GM12878 (cell line): ENCODE results near the gene C1QTNF8. TPM values are rescaled to one million over a fixed set of nuclear protein-coding genes. Genes with fewer than 3 reads are reported as not detected.

Source experiments
- ATAC-seq: fragments of 200-7000 bp; cut with Tn5 transposase; 3 replicates; pipeline ENCODE4 v1.9.1; 2020; ENCODE audit warnings: mild to moderate bottlenecking, moderate library complexity
- BruUV-seq: library from RNA; stranded (reverse); fragments of 400-500 nt; replicated peaks from 2 replicates; lab custom pipeline; 2021; lab: Mats Ljungman, UMichigan
- CTCF ChIA-PET: fragments of 300-600 bp; sonication (Branson Sonifier 250); formaldehyde crosslinking; extraction: SDS; loops from one replicate; lab custom pipeline; 2021; ENCODE audit warnings: inconsistent platforms; lab: Yijun Ruan, JAX
- POLR2A ChIA-PET: fragments of 350-600 bp; formaldehyde crosslinking; extraction: SDS; loops from one replicate; lab custom pipeline; 2021; ENCODE audit warnings: inconsistent platforms; lab: Charles Lee
- RAD21 ChIA-PET: fragments of 300-600 bp; sonication (Branson Sonifier 250); formaldehyde crosslinking; loops from one replicate; lab custom pipeline; 2023; ENCODE audit warnings: antibody characterized with exemption; ENCODE audit not compliant: unreplicated experiment; lab: Charles Lee
- SMC1A ChIA-PET: fragments of 300-600 bp; sonication (Branson Sonifier 250); formaldehyde crosslinking; loops from one replicate; lab custom pipeline; 2023; ENCODE audit not compliant: unreplicated experiment, uncharacterized antibody; lab: Charles Lee
- DNase-seq: peaks from one replicate; pipeline ENCODE4 v3.0.0-alpha.2; 2011; ENCODE audit warnings: low read depth, low spot score
- FAIRE-seq: peaks from 3 replicates; lab custom pipeline; 2011; peaks lifted over from hg19 to GRCh38; lab: Jason Lieb, UNC
- H2AFZ ChIP-seq: 2 replicates; pipeline ENCODE4 v1.6.0; 2011; ENCODE audit warnings: low read depth, low read length, control low read depth; ENCODE audit not compliant: control insufficient read depth
- H3K27ac ChIP-seq: 2 replicates; pipeline ENCODE4 v1.5.1; 2011; ENCODE audit warnings: control low read depth; ENCODE audit not compliant: control insufficient read depth, insufficient read depth
- H3K27me3 ChIP-seq, 2 experiments: replicated peaks in 1 of 2; 2 replicates each; pipeline versions ENCODE4 v1.6.0 to v1.6.1; 2011; ENCODE audit warnings: low read length in 1 of 2; ENCODE audit not compliant: control insufficient read depth in 2 of 2, insufficient read depth in 2 of 2
- H3K36me3 ChIP-seq, 2 experiments: 2 replicates each; pipeline ENCODE4 v1.5.1; 2011; ENCODE audit warnings: low read length in 1 of 2; ENCODE audit not compliant: control insufficient read depth in 2 of 2, insufficient read depth in 2 of 2
- H3K4me1 ChIP-seq: 2 replicates; pipeline ENCODE4 v1.6.1; 2011; ENCODE audit warnings: mild to moderate bottlenecking, low read length, moderate library complexity, mixed read lengths; ENCODE audit not compliant: control insufficient read depth, insufficient read depth
- H3K4me2 ChIP-seq: 2 replicates; pipeline ENCODE4 v1.6.0; 2011; ENCODE audit warnings: control low read depth; ENCODE audit not compliant: control insufficient read depth, insufficient read depth
- H3K4me3 ChIP-seq: fragments of 200-600 bp; sonication (generic); 2 replicates; pipeline ENCODE4 v1.5.1; 2016
- H3K79me2 ChIP-seq: 2 replicates; pipeline ENCODE4 v1.6.0; 2011; ENCODE audit warnings: low read length; ENCODE audit not compliant: control insufficient read depth, insufficient read depth
- H3K9ac ChIP-seq: 2 replicates; pipeline ENCODE4 v1.8.0; 2011; ENCODE audit warnings: low read length, control low read depth, mixed read lengths; ENCODE audit not compliant: control insufficient read depth, insufficient read depth
- H3K9me3 ChIP-seq: replicated peaks from 3 replicates; pipeline ENCODE4 v1.5.1; 2011; ENCODE audit warnings: mild to moderate bottlenecking, low read length; ENCODE audit not compliant: control insufficient read depth, insufficient read depth
- H4K20me1 ChIP-seq: 2 replicates; pipeline ENCODE4 v1.6.0; 2011; ENCODE audit not compliant: control insufficient read depth, insufficient read depth
- ATF3 ChIP-seq: IDR thresholded peaks from 2 replicates; pipeline ENCODE4 v1.6.1; 2011; ENCODE audit warnings: low read depth, mild to moderate bottlenecking, low read length, moderate library complexity, borderline replicate concordance; ENCODE audit errors: extremely low read depth
- BCL3 ChIP-seq: IDR thresholded peaks from 2 replicates; pipeline ENCODE4 v1.6.1; 2011; ENCODE audit warnings: borderline replicate concordance, low read depth, mild to moderate bottlenecking, moderate library complexity, low read length; ENCODE audit not compliant: insufficient read depth, poor library complexity, severe bottlenecking
- BRCA1 ChIP-seq: IDR thresholded peaks from 2 replicates; pipeline ENCODE4 v1.6.1; 2011; ENCODE audit warnings: low read depth, low read length, improper control_type of control experiment
- CUX1 ChIP-seq: IDR thresholded peaks from 2 replicates; pipeline ENCODE4 v1.6.1; 2012; ENCODE audit warnings: improper control_type of control experiment, low read depth, low read length; ENCODE audit not compliant: insufficient replicate concordance
- FOXM1 ChIP-seq: IDR thresholded peaks from 2 replicates; pipeline ENCODE4 v1.6.1; 2012; ENCODE audit warnings: low read depth, mild to moderate bottlenecking, inconsistent platforms, low read length, moderate library complexity
- HDGF ChIP-seq: fragments of 450-650 bp; IDR thresholded peaks from 2 replicates; pipeline ENCODE4 v1.6.1; 2016; ENCODE audit warnings: antibody characterized with exemption
- KLF5 ChIP-seq: fragments of 450-650 bp; IDR thresholded peaks from 2 replicates; pipeline ENCODE4 v1.6.1; 2014; ENCODE audit warnings: mild to moderate bottlenecking; ENCODE audit not compliant: partially characterized antibody
- MYC ChIP-seq: IDR thresholded peaks from 2 replicates; pipeline ENCODE4 v1.6.1; 2011; ENCODE audit warnings: mild to moderate bottlenecking, low read length, moderate library complexity, inconsistent platforms; ENCODE audit not compliant: insufficient read depth, insufficient replicate concordance, insufficient read length, severe bottlenecking
- POLR2AphosphoS2 ChIP-seq: IDR thresholded peaks from 2 replicates; pipeline ENCODE4 v1.6.1; 2011; ENCODE audit warnings: low read depth, mild to moderate bottlenecking, low read length, improper control_type of control experiment, moderate library complexity
- RCOR1 ChIP-seq: conservative IDR thresholded peaks from 2 replicates; pipeline ENCODE4 v1.6.1; 2012; ENCODE audit warnings: low read depth, low read length, improper control_type of control experiment
- SREBF2 ChIP-seq: IDR thresholded peaks from 2 replicates; pipeline ENCODE4 v1.6.1; 2012; ENCODE audit warnings: mild to moderate bottlenecking, low read length
- ZNF217 ChIP-seq: fragments of 450-650 bp; IDR thresholded peaks from 2 replicates; pipeline ENCODE4 v1.6.1; 2017; ENCODE audit warnings: antibody characterized with exemption, mild to moderate bottlenecking
- ZSCAN29 ChIP-seq: fragments of 450-650 bp; IDR thresholded peaks from 2 replicates; pipeline ENCODE4 v1.6.1; 2017; ENCODE audit warnings: mild to moderate bottlenecking, moderate library complexity
- WGBS: methylation state at CpG from one replicate; pipeline ENCODE4 v1.1.6; 2016; ENCODE audit warnings: low lambda C conversion rate; ENCODE audit not compliant: insufficient replicate concordance, insufficient coverage; ENCODE audit errors: missing lambda C conversion rate; 5-methylcytosine and 5-hydroxymethylcytosine counted together
- in situ Hi-C: fragments of 300-500 bp; cut with MboI; formaldehyde crosslinking; loops from 9 replicates; pipeline ENCODE4 v1.14.3; 2018; ENCODE audit warnings: mixed read lengths
- intact Hi-C: fragments of 100-400 bp; cut with micrococcal nuclease; formaldehyde crosslinking; loops from one replicate; pipeline ENCODE4 v1.14.2; 2022; ENCODE audit not compliant: unreplicated experiment
- polyA plus RNA-seq, 11 experiments: library from polyadenylated mRNA; depleted of rRNA in 4 of 11; unstranded in 6 of 11; stranded (reverse) in 5 of 11; fragments of >200 nt; fragmentation: Nextera tagmentation in 4 of 11; fragmentation: Illumina TruSeq in 1 of 11; extraction: Ambion mirVana in 4 of 11; extraction: Trizol in 1 of 11; gene quantifications; 1 replicate in 1 of 11; 2 replicates in 10 of 11; pipeline versions ENCODE4 v1.2.1 to v1.2.3, GENCODE V29; 2011 to 2016; ENCODE audit warnings: inconsistent platforms in 2 of 11, missing spikeins in 2 of 11, low read depth in 1 of 11
- total RNA-seq, 4 experiments: library from RNA; depleted of rRNA in 3 of 4; stranded (reverse); fragments of >200 nt in 3 of 4; fragmentation: Illumina TruSeq in 1 of 4; extraction: Trizol in 1 of 4; gene quantifications; 2 replicates each; pipeline versions ENCODE4 v1.2.1 to v1.2.3, GENCODE V29; 2013 to 2021

Gene C1QTNF8
- total and polyA plus RNA-seq, 10 of the 15 experiments (the other 5 are each of a cell fraction or from before 2014, with no cell fraction given): not detected

GRCh38 chr16:1045310-1045992, 50.6 kb downstream of the C1QTNF8 start:
- no peak for FAIRE-seq
- BruUV-seq: no TSS peak
- no peak overlapping the region for H3K4me3 ChIP-seq
- TF ChIP-seq ZNF217 (no peak), POLR2AphosphoS2 (no peak), MYC (no peak), ZSCAN29 (no peak), BCL3 (no peak), KLF5 (no peak), BRCA1 (no peak), FOXM1 (no peak), CUX1 (no peak), ATF3 (no peak), SREBF2 (no peak), HDGF (no peak), RCOR1 (no peak)

More at GRCh38 chr16:1045310-1045992, 50.6 kb downstream of the C1QTNF8 start:
- 62% methylated on average over 34 of the region's 38 CpGs for WGBS
- RAD21 ChIA-PET: no interaction called here
- DNase-seq (no peak), ATAC-seq (no peak)
- no peak overlapping the region for H3K9ac ChIP-seq
- no peaks in the 10 kb centered on the region for H3K27me3 ChIP-seq
- CTCF ChIA-PET: no interaction called here
- no peaks in the 10 kb centered on the region for H3K4me1 ChIP-seq
- H3K9me3 ChIP-seq: no peaks in the 10 kb centered on the region
- POLR2A ChIA-PET: no interaction called here
- SMC1A ChIA-PET: no interaction called here
- no peak overlapping the region for H3K27ac ChIP-seq
- H3K4me2 ChIP-seq: no peak overlapping the region
- no peaks in the 10 kb centered on the region for H4K20me1 ChIP-seq
- no peak overlapping the region for H2AFZ ChIP-seq
- no peaks in the 10 kb centered on the region for H3K36me3 ChIP-seq
- in situ Hi-C loops: no loop called here
- no peaks in the 10 kb centered on the region for H3K79me2 ChIP-seq
- intact Hi-C loops: no loop called here
